GM19452 (cell line): ENCODE results near the gene KRTAP19-8.

Source experiments
- ATAC-seq: cut with Tn5 transposase; IDR thresholded peaks from one replicate; pipeline ENCODE4 v1.9.1; 2021; ENCODE audit not compliant: unreplicated experiment

The KRTAP19-8 gene

GRCh38 chr21:31012133-31013089, 25.9 kb downstream of the KRTAP19-8 start:
- no peak for ATAC-seq

DNA sequence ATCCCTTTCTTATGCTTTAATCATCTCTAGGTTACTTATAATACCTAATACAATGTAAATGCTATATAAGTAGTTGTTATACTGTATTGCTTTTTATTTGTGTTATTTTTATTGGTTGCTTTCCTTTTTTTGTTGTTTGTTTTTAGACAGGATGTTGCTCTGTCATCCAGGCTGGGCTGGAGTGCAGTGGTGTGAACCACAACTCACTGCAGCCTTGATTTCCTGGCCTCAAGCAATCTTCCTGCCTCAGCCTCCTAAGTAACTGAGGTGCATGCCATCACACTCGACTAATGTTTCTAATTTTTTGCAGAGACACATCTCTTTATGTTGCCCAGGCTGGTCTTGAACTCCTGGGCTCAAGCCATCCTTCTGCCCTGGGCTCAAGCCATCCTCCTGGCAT, 26.9 kb downstream of the KRTAP19-8 start:
- ATAC-seq, result no peak

- ATAC-seq, result no peak
Observed at GRCh38 chr21:31008355-31008754, 29.9 kb downstream of the KRTAP19-8 start.

- no peak for ATAC-seq
Observed at GRCh38 chr21:31005019-31005418, 33.3 kb downstream of the KRTAP19-8 start.

DNA sequence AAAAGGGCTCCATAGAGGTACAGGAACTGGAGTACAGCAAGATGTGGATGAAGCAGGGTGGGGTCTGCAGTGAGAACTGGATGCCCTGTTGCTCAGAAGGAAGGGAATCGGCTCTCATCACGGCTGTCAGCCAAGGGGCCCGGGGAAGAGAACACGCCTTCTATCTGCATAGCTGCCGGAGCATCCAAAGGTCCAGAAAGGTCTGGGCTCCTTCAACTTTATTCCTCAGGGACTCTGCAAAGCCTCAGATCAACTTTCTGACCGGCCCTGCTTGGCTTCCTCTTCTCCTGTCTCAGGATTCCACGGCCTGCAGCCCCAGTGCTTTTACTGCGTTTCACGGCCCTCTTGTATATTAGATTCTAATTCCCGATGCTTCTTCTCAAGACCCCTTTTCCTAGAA, 34.8 kb downstream of the KRTAP19-8 start:
- no peak for ATAC-seq

GRCh38 chr21:30997541-30997940, 40.7 kb downstream of the KRTAP19-8 start:
- ATAC-seq, result no peak

DNA sequence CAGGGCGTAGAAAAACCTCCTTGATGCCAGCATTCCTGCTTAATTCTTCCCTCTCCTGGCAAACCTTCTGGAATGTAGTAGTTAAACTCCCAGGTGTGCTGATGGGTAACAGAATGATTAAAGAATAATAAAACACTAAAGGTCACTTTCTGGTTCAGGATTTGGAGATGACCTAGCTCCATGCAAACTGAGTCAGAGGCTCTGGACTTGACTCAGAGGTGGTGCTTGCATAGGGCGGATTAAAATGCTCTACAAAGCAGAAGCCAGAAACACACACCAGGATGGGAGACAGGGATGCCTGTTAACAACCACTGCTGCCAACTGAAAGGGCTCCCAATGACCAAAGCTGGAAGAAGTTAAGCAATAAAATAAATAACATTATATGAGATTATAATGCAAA, 41.5 kb downstream of the KRTAP19-8 start:
- no peak for ATAC-seq

DNA sequence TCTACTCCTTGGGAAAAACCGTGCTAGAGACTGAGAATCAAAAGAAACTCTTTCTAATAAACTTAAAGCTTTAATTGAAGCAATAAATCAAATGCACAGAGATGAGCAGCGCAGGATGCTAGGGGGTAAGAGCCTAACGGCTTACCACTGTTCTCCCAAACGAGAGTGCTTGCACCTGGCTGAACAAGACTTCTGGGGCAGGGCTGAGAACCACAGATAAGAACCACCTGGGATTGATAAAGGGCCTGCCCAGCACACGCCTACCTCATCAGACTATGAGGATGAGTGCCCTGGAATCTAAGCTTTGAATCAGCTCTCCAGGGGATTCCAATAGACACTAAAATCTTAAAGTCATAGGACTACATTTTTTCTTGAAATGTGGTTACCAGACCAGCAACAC, 43.3 kb downstream of the KRTAP19-8 start:
- no peak for ATAC-seq

DNA sequence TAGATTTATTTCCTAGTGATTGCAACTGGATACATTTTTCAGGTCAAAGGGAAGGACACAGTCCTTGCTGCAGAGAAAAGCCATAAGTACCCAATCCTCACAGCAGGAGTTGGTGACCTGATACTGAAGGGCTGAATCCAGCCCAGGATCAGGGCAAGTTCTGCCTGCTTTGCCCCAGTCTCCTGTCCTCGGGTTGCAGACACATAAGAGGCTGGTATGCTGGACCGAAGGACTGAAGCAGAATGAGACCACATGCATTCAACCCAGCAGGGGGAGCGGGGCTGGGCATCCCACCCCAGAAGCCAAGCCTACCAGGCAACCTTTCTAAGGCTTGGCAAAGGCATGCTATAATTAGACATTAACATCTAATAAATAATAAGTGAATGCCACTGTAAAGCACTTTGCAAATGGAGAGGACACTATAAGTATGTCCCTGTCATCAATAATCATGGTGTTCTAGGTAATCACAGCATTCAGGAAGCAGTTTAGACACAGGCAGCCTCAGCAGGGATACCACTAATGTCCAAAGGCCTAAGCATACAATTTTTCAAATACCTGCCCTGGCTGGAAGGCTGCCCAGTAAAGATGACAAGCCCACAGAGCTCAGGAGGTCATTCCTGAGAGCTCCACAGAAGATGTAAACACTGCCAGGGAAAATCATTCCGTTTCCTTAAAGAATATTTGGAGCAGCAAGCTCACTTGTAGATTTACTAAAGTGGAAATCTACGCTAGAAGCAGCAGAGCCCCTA, 47.6 kb downstream of the KRTAP19-8 start:
- ATAC-seq, result no peak

DNA sequence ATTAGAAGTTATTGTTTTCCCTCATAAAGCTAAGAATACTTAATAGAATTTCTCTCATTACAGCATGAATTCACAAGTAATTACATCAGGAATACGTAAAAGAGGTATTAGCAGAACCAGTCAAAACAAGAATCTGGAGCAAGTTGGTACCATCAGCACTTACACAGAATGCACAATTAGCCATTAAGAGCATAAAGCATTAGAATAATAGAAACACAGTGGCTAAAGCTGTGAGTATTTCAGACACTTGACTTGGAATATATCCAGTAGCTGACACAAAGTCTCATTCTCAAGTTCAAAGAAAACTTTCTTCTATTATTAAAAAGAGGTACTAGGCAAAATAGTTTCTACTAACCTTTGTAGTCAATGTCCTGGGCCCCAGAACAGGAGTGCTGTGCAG, 49.6 kb downstream of the KRTAP19-8 start:
- ATAC-seq, result no peak
